Pulmonary artery endothelial cell (primary cell): ENCODE results near the gene IQCH. TPM values are rescaled to one million over a fixed set of nuclear protein-coding genes. Genes with fewer than 3 reads are reported as not detected.

Experiments used
- DNase-seq: peaks from one replicate; pipeline ENCODE4 v3.0.0-alpha.2; 2011; ENCODE audit warnings: low read depth, low spot score
- total RNA-seq: library from RNA; depleted of rRNA; stranded (reverse); fragments of >200 nt; gene quantifications from 2 replicates; pipeline ENCODE4 v1.2.3, GENCODE V29; 2014

IQCH gene
- total RNA-seq, 1 donor from 2014 or later: 2.2 TPM

GRCh38 chr15:67300266-67301025 lies 45.9 kb downstream of the IQCH start:
- DNase-seq: no peak

GRCh38 chr15:67303490-67304363 lies 49.1 kb downstream of the IQCH start:
- DNase-seq: no peak

DNA sequence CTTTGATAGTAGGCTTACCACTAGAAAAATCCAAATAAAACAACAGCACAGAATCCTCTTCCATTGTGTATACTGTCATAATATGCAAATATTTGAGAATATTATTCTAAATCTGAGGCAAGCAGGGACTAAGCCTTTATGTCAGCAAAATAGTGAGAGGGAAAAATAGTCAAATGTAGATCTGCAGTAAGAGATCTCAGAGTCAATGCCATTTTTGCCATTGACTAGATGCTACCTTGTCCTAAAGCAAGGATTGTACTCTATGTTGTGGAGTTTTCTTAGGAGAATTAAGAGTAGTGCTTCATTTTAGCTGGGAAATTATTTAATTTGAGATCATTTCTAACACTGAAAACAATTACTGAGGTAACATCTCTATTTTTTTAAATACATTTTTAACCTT lies 50.2 kb downstream of the IQCH start:
- DNase-seq: no peak

GRCh38 chr15:67305506-67305905 lies 50.9 kb downstream of the IQCH start:
- DNase-seq: no peak

DNA sequence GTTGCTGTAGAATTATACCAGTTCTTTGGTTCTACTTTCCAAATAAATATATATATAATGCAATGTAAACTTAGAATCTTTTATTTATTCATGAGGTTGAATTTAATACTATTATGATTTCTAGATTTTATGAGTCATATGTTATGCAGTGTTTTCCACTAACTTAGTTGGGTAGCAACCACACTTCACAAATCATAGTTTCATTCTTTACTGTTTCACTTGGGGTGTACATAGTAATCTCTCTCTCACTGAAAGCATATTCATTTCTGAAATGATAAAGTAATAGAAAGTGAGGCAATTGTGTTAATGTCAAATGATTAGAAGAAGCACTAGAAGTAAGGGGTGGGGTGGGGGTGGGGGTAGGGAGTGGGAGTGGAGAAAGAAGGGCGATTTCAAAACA lies 52.6 kb downstream of the IQCH start:
- no peak for DNase-seq

DNA sequence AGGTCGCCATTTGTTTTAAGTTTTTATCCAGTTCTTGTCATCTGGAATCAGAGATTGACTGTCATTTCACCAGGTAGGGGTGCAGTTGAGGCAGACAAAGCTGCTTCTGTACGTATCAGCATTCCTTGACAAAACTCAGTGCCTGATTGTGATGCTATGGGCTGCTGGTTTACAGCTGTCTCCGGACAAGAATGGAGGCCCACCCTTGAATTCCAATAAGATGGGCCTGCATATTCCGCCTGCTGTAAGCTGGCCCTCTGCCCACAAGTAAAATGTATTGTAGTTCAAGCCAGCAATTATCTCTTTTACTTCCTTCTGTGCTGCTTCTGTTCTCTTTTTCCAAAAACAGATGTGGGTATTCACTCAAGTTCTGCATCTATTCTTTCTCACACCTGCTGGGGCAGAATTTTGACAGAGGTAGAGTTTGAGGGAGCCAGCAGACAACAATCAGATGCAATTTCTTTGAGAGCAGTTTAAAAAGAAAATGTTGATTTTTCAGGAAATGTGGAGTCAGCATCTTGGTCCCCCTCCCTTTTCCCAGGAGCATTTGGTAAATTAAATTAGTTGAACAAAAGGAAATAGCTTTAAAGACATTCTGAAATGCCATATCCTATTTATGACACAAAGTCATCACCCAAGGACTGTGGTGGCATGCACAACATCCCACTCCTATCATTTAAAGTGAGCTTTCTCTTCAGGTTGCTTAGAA lies 53.5 kb downstream of the IQCH start:
- no peak for DNase-seq

DNA sequence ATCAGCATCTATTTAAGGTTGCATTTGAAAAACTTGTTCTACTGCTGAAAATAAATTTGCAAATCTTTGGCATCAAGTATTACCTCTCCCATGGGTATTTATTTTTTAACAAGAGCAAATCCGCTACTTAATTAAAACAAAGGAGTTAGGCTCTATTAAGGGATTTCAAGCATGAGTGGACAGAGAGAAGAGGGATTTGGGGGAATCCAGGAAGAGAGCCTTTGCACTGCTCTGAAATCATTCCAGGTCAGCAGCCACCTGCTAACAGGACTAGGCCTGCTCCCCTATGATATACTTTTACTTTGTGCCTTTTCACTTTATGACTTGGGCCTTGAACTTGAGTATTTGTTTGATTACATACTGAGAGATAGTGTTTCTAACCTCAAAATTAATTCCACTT lies 57.1 kb downstream of the IQCH start:
- DNase-seq: no peak

DNA sequence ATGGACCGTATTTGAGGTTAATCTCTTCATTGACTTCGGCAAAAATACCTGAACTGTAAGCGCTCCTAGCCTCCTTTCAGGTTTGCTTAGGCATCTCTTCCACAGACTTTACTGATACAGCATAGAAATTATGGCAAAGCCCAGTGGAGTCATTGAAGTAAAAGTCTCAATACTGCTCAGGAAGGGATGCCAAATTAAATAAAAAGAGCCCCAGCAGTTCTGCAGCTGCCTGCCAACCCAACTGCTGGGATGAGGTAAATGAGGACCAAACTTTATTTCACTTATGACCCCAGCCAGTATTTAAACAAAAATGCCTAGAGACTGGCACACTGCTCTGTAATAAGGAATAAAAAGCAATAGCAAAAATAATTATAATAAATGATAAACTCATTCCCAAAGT lies 65.4 kb downstream of the IQCH start:
- DNase-seq: no peak

DNA sequence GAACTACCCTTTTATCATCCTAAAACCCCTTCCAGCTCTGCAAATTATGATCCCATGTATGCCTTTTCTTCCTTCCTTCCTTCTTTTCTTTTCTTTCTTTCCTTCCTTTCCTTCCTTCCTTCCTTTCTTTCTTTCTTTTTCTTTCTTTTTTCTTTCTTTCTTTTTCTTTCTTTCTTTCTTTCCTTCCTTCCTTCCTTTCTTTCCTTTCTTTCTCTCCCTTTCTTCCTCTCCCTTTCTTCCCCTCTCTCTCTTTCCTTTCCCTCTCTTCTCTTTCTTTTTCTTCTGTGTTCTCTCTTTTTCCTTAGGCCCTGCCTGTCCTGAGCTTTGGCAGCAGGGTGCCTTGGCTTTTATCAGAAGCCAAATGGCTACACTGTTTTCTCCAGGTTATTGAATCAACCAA lies 66.8 kb downstream of the IQCH start:
- no peak for DNase-seq

DNA sequence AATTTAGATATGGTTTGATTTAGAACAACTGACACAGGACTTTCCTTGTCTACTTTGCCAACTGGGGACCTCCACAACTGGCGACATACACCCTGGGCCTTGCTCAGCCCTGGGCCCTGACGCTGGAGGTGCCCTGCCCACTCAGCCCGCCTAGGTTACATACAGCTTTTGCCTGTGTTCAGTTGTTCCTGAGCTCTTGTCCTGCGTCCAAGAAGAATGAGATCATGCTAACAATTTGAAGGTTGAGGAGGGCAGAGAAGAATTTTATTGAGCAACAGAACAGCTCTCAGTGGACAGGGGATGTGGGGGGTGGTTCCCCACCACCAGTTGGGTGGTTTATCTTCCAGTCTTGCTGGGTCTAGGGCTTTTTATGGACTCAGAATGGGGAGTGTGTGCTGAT lies 67.9 kb downstream of the IQCH start:
- no peak for DNase-seq

GRCh38 chr15:67327312-67327711 lies 72.7 kb downstream of the IQCH start:
- no peak for DNase-seq

DNA sequence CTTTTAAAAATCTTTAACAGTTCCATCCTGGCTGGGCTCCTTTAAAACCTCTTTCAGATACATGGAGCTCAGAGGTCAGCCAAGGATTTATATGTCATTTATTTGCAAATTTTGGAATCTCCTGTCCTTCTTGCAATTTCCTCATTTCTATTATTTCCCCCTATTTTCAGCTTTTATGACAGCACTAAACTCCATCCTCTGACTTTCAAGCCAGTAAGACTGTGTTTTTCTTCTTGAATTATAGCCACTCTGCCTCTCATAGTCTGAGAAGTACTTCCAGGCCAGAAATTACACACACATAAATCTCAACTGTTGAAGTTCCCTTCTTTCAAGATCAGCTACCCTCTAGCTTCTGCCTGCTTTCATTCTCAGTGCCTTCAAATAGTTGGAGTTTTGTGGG lies 73.2 kb downstream of the IQCH start:
- no peak for DNase-seq

DNA sequence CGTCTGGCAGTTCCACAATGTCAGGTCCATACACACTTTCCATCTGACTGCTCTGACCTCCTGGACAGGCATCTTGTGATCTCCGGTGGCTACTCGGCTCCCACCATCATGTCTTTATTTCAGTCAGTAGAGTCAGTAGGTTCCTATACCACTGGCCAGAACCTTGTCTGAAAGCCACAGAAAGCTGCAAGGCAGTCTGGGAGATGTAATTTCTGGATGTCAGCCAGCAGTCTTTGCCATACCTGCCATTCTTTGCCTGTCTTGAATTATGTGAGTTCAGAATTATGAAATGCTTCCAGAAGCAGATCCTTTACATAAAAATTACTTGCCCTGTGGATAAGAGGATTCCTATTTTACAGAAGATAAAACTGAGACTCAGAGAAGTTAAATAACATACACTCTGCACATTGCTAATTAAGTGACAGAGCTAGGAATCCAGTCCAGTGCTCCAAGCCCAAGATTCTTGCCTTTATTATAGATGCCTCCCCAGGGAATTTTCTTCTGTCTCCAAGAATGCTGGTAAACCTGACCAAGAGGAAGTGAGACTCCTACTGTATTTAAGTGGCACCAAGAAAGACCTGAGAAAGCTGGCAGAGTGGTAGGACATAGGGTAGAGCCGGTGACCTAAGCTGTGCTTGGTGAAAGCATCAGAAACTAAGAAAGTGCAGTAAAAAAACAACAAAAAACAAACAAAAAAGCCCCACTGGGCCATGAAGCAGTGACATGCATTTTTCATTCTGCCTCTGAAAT lies 75.6 kb downstream of the IQCH start:
- DNase-seq: no peak

DNA sequence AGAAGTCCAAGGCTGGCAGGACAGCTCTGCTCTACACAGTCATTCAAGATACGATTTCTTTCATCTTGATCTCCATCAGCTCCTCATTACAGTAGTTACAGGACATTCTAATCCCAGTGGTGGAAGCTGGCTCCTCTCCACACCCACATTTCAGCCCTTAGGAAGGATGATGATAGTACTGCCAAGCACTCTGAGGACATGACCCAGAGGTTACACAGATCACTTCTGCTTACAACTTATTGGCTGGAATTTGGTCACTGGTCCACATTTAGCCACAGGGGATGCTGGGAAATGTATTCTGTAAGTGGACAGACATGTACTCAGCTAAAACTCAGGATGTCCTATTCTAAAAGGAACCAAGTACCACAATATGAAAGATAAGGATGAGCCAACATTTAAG lies 77.1 kb downstream of the IQCH start:
- DNase-seq: no peak

DNA sequence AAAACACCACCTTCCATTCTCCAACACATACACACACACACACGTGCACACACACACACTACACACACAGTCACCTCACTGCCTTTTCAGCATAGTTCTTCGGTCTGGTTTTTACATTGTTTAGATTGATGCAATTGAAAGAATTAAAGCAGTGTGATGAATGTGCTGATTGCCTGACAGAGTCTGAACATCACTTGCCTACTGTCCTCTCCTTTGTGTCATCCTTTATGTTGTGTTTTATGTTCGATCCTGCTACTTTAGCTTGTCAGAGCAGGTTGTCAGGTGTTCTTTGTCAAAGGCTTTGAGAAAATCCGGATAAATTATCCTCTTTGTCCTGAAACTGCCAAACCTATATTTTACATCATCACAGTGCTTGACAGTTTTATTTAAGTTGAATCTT lies 80.4 kb downstream of the IQCH start:
- no peak for DNase-seq

DNA sequence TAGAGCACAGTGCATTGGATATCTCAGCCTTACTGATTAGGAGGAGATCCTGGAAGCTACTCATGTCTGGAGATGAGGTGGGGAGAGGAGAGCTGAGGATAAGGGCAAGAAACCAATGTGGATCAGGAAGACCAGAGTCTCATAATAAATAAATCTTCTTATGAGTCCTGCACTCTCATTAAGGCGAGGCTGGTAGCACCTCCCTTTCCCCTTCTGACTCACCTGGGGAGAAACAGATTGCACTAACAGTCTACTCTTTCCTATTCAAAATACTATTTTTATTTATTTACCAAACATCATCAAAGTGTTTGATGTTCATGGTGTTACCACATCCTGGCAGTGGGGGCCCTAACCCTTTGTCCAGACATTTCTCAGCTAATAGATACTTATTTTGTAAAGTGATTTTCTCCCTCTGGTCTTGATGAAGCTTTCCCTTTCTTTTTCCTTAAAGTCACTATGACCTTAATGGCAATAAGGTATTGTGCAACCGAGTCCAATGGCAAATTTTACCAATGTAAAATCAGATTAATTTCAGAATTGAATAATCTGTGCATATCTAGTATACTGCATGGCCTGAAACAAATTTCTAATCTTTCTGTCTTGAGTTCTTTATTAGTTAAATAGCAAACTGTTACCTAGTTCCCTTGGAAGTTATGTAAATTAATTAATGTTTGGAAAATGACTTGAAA lies 81.1 kb downstream of the IQCH start:
- no peak for DNase-seq

GRCh38 chr15:67340630-67341029 lies 86.0 kb downstream of the IQCH start:
- DNase-seq: peak; percentile 5

GRCh38 chr15:67341539-67341938 lies 87.0 kb downstream of the IQCH start:
- no peak for DNase-seq

- no peak for DNase-seq
Observed at GRCh38 chr15:67343206-67343605, 88.6 kb downstream of the IQCH start.

DNA sequence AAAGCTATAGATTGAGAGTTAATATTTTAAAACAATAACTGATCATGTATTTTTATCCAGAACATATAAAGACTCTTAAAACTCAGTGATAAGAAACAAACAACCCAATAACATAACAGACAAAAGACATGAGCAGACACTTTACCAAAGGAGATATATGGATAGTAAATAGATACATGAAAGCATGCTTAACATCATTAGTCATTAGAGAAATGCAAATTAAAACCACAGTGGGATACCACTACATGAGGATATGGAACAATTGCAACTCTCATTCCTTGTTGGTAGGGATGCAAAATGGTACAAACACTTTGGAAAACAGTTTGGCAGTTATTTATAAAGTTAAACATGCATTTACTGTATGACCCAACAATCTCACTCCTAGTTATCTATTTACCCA lies 95.0 kb downstream of the IQCH start:
- no peak for DNase-seq

GRCh38 chr15:67350042-67350441 lies 95.5 kb downstream of the IQCH start:
- DNase-seq: no peak
